GM23338 (cell line): ENCODE data around the gene TRAPPC3L. TPM values are rescaled to one million over a fixed set of nuclear protein-coding genes. Genes with fewer than 3 reads are reported as not detected.

Experiments used
- ATAC-seq: fragments of 200-7000 bp; cut with Tn5 transposase; 3 replicates; pipeline ENCODE4 v1.9.1; 2020
- DNase-seq: peaks from one replicate; pipeline ENCODE4 v3.0.0-alpha.2; 2015; ENCODE audit warnings: low spot score
- H2AFZ ChIP-seq: fragments of 200-600 bp; sonication (generic); 2 replicates; pipeline ENCODE4 v1.8.0; 2016; ENCODE audit warnings: antibody characterized with exemption, mild to moderate bottlenecking, moderate library complexity
- H3F3A ChIP-seq: fragments of 200-600 bp; sonication (generic); replicated peaks from 2 replicates; pipeline ENCODE4 v1.8.0; 2017; ENCODE audit warnings: antibody characterized with exemption, mixed run types, low read depth
- H3K27ac ChIP-seq: fragments of 200-600 bp; sonication (generic); 2 replicates; pipeline ENCODE4 v1.6.1; 2016; ENCODE audit warnings: low read depth
- H3K27me3 ChIP-seq: fragments of 200-600 bp; sonication (generic); 2 replicates; pipeline ENCODE4 v1.8.0; 2016; ENCODE audit warnings: mild to moderate bottlenecking, mixed run types, moderate library complexity; ENCODE audit not compliant: insufficient read depth
- H3K36me3 ChIP-seq: fragments of 200-600 bp; sonication (generic); 2 replicates; pipeline ENCODE4 v1.8.0; 2016; ENCODE audit warnings: mild to moderate bottlenecking; ENCODE audit not compliant: insufficient read depth
- H3K4me1 ChIP-seq: fragments of 200-600 bp; sonication (generic); 2 replicates; pipeline ENCODE4 v1.8.0; 2016; ENCODE audit warnings: mild to moderate bottlenecking, moderate library complexity; ENCODE audit not compliant: insufficient read depth
- H3K4me2 ChIP-seq: fragments of 200-600 bp; sonication (generic); 2 replicates; pipeline ENCODE4 v1.7.1; 2017; ENCODE audit warnings: mixed run types
- H3K4me3 ChIP-seq: fragments of 200-600 bp; sonication (generic); 2 replicates; pipeline ENCODE4 v1.6.1; 2016; ENCODE audit warnings: mixed run types
- H3K79me2 ChIP-seq: fragments of 200-600 bp; sonication (generic); replicated peaks from 2 replicates; pipeline ENCODE4 v1.8.0; 2017; ENCODE audit warnings: mild to moderate bottlenecking; ENCODE audit not compliant: insufficient read depth
- H3K9me2 ChIP-seq: fragments of 200-600 bp; sonication (generic); 2 replicates; pipeline ENCODE4 v1.8.0; 2017; ENCODE audit not compliant: insufficient read depth
- H4K20me1 ChIP-seq: fragments of 200-600 bp; sonication (generic); replicated peaks from 2 replicates; pipeline ENCODE4 v1.8.0; 2017; ENCODE audit warnings: mild to moderate bottlenecking; ENCODE audit not compliant: insufficient read depth
- H3K27ac Mint-ChIP-seq: 2 replicates; pipeline ENCODE4 v1.8.0; 2020; ENCODE audit warnings: inconsistent platforms, mild to moderate bottlenecking, moderate library complexity, mixed read lengths
- H3K27me3 Mint-ChIP-seq: 3 replicates; pipeline ENCODE4 v1.8.0; 2022; ENCODE audit warnings: low read depth, mild to moderate bottlenecking, moderate library complexity, mixed read lengths, inconsistent platforms; ENCODE audit not compliant: insufficient read depth, poor library complexity
- H3K36me3 Mint-ChIP-seq: 3 replicates; pipeline ENCODE4 v1.8.0; 2021; ENCODE audit warnings: low read depth, mild to moderate bottlenecking, inconsistent platforms, moderate library complexity, mixed read lengths
- H3K4me1 Mint-ChIP-seq: 3 replicates; pipeline ENCODE4 v1.8.0; 2020; ENCODE audit warnings: mild to moderate bottlenecking, inconsistent platforms, mixed read lengths
- H3K4me3 Mint-ChIP-seq: 3 replicates; pipeline ENCODE4 v1.8.0; 2021; ENCODE audit warnings: moderate library complexity, mild to moderate bottlenecking, inconsistent platforms, mixed read lengths
- H3K9me3 Mint-ChIP-seq: 3 replicates; pipeline ENCODE4 v1.8.0; 2020; ENCODE audit warnings: moderate library complexity, mild to moderate bottlenecking, inconsistent platforms, mixed read lengths
- CREB1 ChIP-seq: fragments of 250-450 bp; sonication (Bioruptor Pico); IDR thresholded peaks from 2 replicates; pipeline ENCODE4 v1.5.0; 2020; ENCODE audit warnings: low read depth, mild to moderate bottlenecking, moderate library complexity
- JUNB ChIP-seq: IDR thresholded peaks from one replicate; pipeline ENCODE4 v1.6.1; 2016; ENCODE audit warnings: antibody characterized with exemption; ENCODE audit not compliant: unreplicated experiment
- STAT1 ChIP-seq: IDR thresholded peaks from one replicate; pipeline ENCODE4 v1.6.1; 2016; ENCODE audit warnings: antibody characterized with exemption; ENCODE audit not compliant: unreplicated experiment
- ZNF114 ChIP-seq: fragments of 250-450 bp; sonication (Bioruptor Pico); IDR thresholded peaks from 2 replicates; pipeline ENCODE4 v1.5.0; 2020; ENCODE audit warnings: mild to moderate bottlenecking, moderate library complexity
- ZNF331 ChIP-seq: fragments of 250-450 bp; sonication (Bioruptor Pico); IDR thresholded peaks from 2 replicates; pipeline ENCODE4 v1.5.0; 2020; ENCODE audit warnings: low read depth, mild to moderate bottlenecking, moderate library complexity
- polyA plus RNA-seq: library from polyadenylated mRNA; unstranded; fragments of >200 nt; fragmentation: Nextera tagmentation; extraction: Ambion mirVana; gene quantifications from 2 replicates; pipeline ENCODE4 v1.2.1, GENCODE V29; 2016
- total RNA-seq: library from RNA; depleted of rRNA; stranded (reverse); fragments of >200 nt; shearing (Covaris generic); gene quantifications from 2 replicates; pipeline ENCODE4 v1.2.3, GENCODE V29; 2014
- TF ChIP-seq, protein P1 (sequence below): IDR thresholded peaks from one replicate; pipeline ENCODE4 v1.6.1; 2018; ENCODE audit warnings: antibody characterized with exemption; ENCODE audit not compliant: unreplicated experiment
- TF ChIP-seq, protein P2 (sequence below): IDR thresholded peaks from 2 replicates; pipeline ENCODE4 v1.6.1; 2016; ENCODE audit warnings: antibody characterized with exemption

The TRAPPC3L gene
- total and polyA plus RNA-seq, 2 experiments from 2014 or later, result not detected

DNA sequence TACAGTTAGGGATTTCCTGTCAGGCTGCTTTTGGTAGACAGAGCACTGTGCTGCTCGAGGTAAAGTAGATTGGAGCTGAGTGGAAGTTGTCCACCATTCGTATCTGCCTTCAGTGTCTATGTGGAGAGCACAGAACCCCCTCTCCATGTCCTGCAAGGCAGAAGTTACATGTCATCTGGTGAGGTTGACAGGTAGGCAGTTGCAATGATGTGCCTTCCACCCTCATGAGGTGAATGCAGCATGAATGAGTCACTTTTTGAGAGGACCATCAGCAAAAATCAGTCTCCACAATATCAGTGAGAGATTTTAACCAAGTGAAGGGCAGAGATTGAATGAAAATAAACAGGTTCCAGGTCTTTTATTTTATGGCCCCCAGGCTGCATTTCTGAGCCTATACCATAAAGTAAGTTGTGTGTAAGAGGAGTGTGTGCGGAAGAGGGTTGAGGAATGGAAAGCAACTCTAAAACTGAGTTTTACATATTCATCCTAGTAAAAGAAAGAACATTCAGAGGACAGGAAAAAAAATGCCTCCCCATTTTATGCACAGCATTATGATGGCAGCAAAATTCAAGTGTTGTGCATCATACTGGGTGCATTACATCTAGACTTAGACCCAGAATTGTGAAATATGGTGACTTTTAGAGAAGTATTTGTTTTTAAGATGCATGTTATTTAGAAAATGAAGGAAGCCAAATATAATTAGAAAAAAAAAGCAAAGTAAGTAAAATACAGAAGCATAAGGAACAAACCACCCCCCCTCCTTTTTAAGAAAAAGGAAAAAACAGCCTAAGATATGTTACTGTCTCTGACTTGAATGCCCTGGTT, 15.8 kb downstream of the TRAPPC3L start (continued):
- TF ChIP-seq, protein P1, sequence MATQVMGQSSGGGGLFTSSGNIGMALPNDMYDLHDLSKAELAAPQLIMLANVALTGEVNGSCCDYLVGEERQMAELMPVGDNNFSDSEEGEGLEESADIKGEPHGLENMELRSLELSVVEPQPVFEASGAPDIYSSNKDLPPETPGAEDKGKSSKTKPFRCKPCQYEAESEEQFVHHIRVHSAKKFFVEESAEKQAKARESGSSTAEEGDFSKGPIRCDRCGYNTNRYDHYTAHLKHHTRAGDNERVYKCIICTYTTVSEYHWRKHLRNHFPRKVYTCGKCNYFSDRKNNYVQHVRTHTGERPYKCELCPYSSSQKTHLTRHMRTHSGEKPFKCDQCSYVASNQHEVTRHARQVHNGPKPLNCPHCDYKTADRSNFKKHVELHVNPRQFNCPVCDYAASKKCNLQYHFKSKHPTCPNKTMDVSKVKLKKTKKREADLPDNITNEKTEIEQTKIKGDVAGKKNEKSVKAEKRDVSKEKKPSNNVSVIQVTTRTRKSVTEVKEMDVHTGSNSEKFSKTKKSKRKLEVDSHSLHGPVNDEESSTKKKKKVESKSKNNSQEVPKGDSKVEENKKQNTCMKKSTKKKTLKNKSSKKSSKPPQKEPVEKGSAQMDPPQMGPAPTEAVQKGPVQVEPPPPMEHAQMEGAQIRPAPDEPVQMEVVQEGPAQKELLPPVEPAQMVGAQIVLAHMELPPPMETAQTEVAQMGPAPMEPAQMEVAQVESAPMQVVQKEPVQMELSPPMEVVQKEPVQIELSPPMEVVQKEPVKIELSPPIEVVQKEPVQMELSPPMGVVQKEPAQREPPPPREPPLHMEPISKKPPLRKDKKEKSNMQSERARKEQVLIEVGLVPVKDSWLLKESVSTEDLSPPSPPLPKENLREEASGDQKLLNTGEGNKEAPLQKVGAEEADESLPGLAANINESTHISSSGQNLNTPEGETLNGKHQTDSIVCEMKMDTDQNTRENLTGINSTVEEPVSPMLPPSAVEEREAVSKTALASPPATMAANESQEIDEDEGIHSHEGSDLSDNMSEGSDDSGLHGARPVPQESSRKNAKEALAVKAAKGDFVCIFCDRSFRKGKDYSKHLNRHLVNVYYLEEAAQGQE, result no peak

DNA sequence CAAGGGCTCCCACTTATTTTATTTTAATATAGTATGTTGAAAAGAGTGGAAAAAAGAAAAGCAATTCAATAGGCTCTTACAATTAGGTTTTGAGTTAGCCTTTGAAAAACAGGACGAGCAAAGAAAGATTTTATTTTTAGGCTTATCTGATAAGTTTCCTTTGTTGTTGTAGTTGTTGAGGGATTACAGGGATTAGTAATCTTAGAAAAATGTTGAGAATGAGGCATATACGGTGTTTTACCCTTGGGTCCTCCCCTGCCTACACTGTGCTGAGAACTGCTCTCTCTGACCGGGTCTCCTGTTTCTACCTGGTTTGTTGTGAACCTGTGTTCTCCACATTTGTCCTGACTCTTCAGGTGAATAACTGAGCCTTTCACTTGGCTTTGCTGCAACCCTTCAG, 16.7 kb downstream of the TRAPPC3L start:
- no peaks in the 10 kb centered on the region for H3K36me3 Mint-ChIP-seq
- H3K4me3 Mint-ChIP-seq, result no peak overlapping the region
- no peaks in the 10 kb centered on the region for H3F3A ChIP-seq
- H3K27me3 ChIP-seq, result no peaks in the 10 kb centered on the region
- peaks cover 50% of the 10 kb centered on the region for H3K4me1 Mint-ChIP-seq
- H4K20me1 ChIP-seq, result no peaks in the 10 kb centered on the region
- DNase-seq (no peak), ATAC-seq (peak; percentile 40)
- peaks cover 2% of the 10 kb centered on the region for H3K27me3 Mint-ChIP-seq
- no peaks in the 10 kb centered on the region for H3K36me3 ChIP-seq
- no peak overlapping the region for H3K27ac ChIP-seq
- H3K4me3 ChIP-seq, result no peak overlapping the region
- H3K9me2 ChIP-seq, result no peaks in the 10 kb centered on the region
- peaks cover 48% of the 10 kb centered on the region for H3K4me1 ChIP-seq
- TF ChIP-seq CREB1 (CRISPR knock-in tag) (no peak), JUNB (no peak), ZNF114 (CRISPR knock-in tag) (no peak), ZNF331 (CRISPR knock-in tag) (no peak), STAT1 (no peak)
- TF ChIP-seq, protein P2, sequence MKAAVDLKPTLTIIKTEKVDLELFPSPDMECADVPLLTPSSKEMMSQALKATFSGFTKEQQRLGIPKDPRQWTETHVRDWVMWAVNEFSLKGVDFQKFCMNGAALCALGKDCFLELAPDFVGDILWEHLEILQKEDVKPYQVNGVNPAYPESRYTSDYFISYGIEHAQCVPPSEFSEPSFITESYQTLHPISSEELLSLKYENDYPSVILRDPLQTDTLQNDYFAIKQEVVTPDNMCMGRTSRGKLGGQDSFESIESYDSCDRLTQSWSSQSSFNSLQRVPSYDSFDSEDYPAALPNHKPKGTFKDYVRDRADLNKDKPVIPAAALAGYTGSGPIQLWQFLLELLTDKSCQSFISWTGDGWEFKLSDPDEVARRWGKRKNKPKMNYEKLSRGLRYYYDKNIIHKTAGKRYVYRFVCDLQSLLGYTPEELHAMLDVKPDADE, result no peak
- TF ChIP-seq, protein P1, result no peak
- peak overlapping the region; percentile 5 for H3K27ac Mint-ChIP-seq
- H3K79me2 ChIP-seq, result no peaks in the 10 kb centered on the region
- no peak overlapping the region for H3K4me2 ChIP-seq
- peak overlapping the region; percentile 35; the same call in 1 of the 2 replicates for H2AFZ ChIP-seq
- no peaks in the 10 kb centered on the region for H3K9me3 Mint-ChIP-seq
